Activated CD4-positive, alpha-beta T cell treated with anti-CD3 and anti-CD28 coated beads, Interleukin-2, Interleukin-4, amounts not matched to agents 100 ng/mL and 50 ng/mL, durations not matched to agents 16 hours and 8 hours (primary cell): ENCODE data around the gene ZNF521.

ENCODE experiments used
- DNase-seq: peaks from one replicate; pipeline ENCODE4 v3.0.0-alpha.2; 2020; ENCODE audit warnings: low spot score

ZNF521 gene

DNA sequence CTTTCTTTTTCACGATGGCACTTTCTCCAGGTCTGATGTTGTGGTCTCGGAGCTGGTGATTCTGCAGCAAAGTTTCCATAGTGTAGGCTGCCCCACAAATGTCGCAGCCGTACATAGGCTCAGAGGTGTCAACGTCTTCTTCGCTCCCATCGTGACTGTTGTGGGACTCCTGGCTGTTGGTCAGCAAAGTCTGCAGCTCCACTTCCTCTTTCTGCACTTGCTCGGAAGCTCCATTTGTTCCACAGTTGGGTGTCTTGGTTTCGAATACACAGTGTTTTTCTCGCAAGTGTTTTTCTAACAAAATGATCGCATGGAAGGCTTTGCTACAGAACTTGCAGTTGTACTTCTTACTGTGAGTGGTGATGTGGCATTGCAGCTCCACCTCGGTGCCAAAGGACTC lies 126.8 kb downstream of the ZNF521 start:
- DNase-seq: no peak

DNA sequence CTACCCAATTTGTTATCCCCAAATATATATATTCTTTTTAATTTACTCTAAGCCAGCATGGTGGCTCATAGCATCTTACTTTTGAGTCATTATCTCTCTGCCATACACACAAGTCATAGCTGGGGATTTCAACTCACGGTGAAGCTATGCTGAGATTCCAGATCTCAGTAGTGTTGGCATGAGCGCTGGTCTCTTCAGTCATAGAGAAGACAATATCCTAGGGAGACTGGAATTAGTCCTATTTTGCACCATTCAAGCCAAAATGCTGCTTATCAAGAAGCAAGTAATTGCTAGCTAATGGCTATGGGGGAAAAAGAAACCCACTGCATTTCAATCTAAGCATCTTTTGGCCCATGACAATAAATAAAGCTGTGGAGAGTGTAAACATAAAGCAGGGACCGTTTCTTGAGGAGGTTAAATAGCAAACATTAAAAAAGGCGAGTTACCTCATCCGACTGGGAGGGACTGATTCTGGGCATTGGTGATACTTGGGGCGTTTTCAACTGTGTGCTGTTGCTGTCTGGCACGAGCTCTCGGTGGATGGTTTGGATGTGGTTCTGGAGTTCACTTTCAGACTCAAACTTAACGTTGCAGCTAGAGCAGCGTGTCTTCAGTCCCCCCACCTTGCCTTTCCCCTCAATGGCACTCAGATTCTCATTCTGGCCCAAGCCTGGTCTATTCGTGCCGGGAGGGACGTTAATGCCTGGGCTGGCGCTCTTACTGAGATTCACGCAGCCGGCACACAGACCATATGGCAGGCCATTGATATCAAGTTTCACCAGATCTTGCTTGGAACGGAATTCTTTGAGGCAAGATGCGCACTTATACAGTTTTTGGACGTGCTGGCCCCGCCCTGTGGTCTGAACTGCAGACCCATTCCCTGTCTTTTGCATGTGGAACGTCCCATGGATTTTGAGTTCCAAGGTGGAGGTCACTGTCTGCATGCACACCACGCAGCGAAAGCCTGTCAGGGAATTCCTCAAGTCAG lies 127.8 kb downstream of the ZNF521 start:
- no peak for DNase-seq

DNA sequence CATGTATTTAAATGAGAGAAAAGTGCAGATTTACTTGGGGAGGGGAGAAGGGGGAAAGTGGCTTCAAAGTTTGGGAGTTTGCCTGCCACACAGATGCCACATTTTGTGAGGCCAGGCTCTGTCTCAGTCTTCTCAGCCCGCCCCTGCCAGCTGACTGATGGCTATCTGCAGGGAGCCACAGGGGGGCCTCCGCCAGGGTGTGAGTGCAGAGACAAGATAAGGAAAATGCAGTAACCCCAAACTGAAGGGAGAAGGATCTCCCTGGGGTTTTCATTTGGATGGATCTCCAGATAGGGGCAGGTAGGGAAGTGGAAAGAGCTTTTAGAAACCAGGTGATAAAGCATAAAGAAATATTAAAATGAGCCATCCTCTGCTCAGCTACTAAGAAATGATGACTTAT lies 128.8 kb downstream of the ZNF521 start:
- DNase-seq: no peak

DNA sequence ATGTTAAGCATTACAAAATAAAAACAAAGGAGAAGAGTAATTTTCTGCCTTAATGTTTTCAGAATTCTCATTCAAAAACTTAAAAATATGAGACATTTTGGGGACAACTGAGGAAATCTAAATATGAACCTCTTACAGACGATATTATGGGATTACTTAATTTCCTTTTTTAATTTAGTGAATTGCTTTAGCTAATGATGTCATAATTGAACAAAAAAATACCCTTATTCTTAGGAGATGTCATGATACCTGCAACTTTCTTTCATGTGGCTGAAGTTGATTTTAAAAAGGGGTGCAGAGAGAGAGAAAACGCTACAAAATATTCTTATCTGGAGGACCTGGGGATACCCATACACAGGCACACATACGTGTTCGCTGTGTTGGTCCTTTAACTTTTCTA lies 129.3 kb downstream of the ZNF521 start:
- DNase-seq: no peak

DNA sequence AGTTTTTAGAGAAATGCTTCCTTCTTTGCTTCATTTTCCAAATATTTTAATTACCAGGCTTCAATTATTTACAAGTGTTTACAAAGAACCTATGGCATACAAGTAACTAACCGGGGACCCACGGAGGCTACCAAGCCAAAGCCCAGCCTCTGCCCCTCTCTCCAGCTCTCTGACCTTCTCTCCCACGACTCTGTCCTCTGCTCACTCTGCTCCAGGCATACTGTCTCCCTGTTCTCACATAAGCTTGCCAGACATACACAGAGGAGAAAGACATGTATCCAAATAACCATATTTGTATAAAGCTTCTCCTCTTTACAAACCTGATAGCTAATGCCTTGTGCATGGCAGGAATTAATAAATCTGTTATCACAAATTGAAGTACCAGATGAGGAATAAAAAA lies 141.3 kb downstream of the ZNF521 start:
- DNase-seq: no peak

DNA sequence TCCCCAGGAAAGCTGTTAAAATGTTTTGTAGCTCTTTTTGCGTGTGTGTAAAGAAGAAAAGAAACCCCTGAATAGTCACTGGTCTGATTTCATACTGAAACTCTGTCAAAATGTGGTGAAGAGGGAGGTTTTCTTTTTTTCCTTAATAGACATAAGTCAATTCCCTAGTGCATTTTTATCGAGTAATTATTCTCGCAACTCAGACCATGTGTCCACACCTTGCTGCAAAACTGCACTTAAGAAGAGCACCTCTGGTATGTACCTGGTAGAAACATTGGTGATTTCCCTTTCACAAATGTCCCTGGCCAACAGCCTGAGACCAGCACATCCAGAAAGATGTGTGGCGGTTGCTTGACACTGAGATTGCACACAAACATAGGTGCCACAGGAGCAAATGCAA lies 159.9 kb downstream of the ZNF521 start:
- no peak for DNase-seq

DNA sequence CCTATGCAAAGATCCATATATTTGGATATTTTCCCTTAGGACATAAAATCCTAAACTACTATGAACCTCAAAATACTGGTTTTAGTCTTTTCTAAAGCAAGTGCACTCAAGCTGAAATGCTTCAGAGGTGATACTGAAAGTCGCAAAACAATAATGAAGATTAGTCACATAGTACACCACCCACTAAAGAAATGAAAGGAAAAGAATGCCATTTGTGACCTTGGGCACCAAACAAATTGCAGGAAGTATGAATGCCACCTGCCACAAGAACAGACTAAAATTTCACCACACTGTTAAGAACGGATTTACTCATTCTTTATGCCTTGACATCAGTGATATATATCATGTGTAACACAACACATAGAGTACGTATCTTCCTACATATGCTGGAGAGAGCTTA lies 161.5 kb downstream of the ZNF521 start:
- no peak for DNase-seq

DNA sequence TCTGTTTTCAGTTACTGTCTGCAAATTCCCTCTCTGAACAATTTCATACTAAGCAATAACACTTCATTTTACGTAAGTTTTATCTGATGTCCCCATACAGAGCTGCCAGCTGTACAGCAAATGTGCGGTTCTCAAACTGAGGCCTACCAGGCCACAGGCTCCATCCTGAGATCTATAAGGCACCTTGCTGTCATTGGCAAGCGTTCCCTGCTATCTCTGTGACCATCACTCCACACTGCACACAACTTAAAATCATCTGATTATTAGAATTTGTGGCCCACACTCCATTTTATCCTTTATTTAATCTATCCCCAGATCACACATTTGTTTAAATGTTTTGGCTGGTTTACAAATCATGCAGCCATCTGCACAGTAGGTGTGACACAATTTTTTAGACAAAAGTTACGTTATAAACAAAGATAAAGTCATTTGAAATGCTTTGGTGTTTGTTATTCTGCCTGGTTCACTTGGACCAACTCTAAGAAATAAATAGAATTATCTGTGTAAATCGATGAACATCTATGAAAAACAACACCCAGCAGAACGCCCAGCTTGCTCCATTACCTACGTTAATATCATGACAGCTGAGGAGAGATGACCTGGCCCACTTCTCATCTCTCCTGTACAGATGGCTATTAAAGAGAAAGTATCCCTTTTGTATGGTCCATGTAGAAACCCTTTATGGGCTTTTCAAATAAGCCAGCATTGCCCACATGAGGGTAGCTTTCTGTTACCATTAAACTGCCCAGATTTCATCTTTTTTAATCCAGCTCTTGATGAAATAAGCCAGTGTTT lies 162.4 kb downstream of the ZNF521 start:
- no peak for DNase-seq

DNA sequence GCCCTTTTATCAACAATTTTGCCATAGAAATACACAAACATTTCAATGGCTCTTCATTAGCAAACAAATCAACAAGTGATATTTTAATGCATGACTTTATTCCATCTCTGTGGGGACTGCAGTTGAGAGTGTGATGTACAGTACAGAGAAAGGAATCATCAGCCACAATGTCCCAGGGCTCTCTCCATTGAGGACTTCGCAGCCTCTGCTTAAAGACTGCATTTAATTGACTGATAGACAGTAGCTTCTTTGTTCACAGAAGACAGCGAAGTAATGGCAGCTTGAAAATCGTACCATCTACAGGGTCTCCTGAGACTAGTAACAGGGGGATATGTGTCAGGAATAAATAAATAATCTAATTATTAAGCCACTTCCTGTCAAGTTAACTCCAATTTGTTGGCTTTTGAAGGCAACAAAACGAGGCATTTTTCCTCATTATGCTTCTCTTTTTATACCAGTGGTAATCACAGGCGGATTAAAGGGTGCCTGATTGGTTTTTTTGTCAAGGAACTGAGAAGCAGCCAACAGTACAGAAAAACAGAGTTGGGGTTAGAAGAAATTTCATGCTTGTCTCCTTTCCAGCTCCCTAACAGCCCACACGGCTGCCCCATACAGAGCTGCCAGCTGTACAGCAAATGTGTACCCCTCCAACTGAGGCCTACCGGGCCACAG lies 164.3 kb downstream of the ZNF521 start:
- no peak for DNase-seq

DNA sequence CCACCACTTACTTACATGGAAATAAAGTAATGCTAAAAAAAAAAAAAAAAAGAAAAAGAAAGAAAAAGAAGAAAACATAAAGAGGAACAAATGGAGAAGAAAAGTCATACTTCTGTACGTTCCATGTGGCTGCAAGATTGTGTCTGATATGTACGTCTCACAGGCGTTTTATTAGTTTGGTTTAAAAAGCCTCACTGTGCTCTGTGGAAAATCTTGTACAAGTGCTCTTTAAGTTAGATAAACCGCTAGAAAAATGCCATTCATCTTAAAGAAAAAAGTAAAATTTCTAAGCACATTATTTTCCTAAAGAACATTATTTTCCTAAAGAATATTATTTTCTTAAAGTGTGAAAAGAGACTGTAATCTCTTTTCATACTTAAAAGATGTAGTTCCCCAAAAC lies 165.1 kb downstream of the ZNF521 start:
- no peak for DNase-seq

DNA sequence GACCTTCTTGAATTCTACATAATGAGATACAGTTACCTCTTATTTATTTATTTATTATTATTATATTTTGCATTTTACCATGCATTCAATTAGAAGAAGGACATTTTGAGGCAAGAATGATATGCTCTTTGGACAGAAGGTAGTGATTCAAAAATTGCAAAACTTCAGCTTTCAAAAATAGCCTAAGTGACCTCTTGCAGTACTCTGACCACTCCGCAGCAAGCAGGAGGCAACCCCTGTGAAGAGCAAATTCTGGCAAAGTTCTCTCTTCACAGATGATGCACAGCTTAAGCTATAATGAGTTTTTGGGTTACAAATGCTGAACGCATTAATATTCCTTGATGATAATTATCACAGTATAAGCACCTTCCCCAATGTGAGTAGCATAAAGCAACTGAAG lies 170.0 kb downstream of the ZNF521 start:
- DNase-seq: no peak

DNA sequence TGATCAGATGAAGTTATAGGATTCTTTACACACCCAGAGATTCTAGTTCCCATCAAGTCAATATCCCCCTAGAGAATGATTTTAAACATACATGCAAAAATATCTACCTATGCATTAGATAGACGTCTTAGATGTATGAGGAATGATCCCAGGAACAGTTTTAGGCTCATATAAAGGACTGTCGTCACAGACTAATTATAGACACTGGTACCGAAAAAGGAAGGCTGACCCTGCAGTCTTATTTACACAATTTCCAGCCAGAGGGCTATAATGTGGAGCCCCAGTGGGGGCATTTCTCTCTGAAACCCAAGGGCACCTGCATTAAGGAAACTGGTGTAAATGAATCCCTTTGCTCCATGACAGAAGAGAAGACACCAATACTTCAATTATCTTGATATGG lies 170.4 kb downstream of the ZNF521 start:
- no peak for DNase-seq

DNA sequence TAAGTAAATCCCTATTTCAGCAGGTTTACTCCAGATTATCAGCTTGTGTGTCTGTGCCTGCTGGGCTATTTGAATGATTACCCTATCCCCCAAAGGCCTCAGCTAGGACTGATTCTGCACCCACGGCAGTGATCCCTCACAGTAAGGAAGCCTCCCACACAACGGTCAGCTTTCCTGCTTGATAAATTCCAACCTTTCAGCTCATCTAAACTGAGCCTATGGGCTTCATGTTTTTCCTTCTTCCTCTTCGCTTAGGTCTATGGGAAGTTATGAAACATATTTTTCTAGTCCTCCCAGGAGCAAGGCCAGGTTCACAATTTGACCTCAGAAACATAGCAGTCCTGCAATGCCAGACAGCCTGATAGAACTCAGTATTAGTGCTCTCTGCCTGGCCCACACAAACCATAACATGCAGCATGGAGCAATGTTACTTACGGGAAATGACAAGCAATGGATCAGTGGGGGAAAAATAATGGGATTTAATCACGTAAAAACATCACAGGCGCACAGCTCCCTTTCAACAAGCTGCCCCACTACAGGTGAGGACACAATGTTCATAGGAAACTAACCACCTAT lies 170.9 kb downstream of the ZNF521 start:
- no peak for DNase-seq

DNA sequence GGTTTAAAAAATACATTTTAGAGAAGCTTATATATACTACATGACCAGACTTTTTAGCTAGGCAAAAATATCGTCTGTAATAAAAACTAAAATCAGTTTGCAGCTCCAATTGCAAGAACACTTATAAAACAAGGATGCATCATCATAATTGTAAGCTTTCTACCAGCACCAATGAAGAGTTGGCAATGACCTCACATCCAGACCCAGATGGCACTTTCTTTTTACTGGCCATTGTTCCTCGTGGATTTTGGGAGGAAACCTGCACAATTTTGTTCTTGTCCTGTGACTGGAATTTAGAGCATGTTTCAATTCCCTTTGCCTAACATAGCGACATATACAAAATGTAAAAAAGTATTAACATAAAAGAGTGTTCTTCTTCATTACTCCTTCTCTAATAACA lies 174.3 kb downstream of the ZNF521 start:
- no peak for DNase-seq

DNA sequence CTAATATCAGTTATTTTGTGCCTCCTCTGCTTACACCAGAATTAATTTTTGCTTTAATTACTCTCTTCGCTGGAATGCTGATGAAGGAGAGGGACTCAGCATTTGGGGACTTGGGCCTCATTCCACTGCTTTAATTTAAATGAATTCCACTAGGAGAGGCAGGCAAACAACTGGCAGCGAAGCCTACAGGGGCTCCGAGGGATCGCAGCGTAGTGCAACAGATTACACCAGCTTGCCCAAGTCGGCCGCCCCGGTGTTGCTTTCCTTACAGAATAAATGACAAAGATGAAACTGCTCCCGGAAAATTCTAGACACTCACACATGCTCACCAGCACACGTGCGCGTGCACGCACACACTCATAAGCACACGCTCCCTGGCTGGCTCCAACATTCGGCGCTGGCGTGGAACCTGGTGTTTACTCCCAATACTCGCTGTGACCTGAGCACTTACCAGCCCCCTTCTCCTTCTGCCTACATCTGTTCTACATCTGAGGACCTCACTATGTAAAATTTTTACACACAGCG lies 175.4 kb downstream of the ZNF521 start:
- no peak for DNase-seq

DNA sequence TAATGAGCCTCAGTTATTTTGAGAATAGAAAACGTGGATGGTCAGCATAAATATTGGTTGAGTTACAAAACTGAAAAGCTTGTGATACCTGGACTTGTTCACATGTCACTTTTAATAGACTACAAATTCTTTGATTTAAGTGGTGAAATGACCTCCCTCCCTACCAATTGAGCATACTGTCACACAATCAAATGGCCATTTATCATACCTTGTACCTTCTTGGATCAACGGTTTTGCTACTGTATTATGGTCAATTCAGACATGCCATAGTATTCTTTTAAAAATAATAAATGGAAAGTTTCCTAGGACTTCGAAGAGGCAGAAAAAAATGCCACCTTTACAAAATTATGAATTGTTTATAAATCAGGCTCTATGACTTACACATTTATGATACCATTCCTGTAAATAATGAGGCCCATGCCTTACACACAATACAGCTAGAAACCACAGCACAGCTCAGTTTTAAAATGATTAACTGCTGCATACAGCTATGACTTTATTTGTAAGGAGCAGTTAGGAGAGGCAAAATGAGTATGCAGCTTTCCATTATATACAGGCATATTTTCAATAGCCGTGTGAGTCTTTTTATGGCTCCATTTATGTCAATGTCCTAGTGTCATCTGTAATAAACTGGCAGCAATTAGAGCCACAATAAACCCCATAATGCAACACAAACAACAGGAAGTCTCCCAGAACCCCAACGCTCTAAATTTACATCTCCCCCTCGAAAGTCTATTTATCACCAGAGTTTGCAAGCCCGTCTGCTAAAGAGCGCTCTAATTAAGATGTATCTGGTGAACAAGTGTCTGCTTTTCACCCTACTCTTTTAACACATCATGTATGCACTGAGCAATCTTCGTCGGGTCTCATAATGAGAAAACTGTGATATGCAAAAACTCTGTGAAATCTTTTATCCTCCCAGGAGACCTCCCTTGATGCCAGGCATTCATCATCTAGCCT lies 176.1 kb downstream of the ZNF521 start:
- no peak for DNase-seq

DNA sequence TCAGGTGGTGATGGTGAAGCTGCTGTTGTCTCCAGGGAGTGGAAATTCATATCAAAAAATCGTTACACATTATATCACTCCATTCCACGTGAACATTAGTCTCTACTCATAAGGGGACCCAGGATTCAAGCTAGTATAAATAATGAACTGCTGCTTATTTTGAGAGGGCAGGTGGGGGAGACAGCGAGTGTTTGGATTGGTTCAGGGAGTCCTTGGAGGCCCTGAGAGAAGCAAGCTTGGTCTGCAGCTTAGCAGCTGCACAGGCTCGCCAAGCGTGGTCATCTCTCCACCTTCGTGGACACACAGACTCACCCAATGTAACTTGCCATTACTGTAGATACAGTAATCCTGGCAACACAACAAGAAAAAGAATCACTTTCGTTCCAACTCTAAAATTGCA lies 177.6 kb downstream of the ZNF521 start:
- no peak for DNase-seq

DNA sequence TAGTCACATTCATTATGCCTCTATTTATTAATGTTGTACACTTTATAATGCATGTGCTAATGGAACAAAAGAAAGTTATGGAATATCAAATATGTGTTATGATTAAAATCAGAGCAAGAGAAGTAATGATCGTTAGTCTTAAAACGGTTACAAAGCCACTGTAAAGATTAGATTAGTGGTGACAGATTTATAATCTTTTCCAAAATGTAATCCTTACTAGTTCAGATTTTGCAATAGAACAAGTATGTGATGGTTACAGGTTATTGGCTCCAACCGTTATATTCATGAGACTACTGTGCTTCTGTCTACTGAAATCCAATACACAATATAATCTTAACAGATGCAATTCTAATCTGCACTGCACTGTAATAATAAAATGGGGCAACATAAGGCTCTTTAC lies 180.6 kb downstream of the ZNF521 start:
- no peak for DNase-seq

DNA sequence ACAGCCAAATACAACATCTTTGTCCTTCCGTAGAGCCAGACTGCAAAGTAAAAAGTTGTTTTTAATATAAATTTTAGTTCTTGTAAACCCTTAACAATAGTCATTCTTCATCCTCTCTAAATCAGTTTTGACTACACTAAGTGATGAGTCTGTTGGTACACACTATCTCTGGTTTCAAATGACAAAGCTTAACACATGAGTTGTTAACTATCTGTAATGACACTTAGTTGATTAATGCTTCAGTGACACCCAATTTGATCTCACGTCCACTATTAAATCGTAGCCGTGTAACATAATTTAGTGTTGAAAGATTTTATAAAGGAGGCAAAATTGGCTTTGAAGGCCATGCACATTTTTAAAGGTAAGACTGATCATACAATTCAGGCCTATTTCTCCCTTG lies 181.6 kb downstream of the ZNF521 start:
- DNase-seq: no peak

DNA sequence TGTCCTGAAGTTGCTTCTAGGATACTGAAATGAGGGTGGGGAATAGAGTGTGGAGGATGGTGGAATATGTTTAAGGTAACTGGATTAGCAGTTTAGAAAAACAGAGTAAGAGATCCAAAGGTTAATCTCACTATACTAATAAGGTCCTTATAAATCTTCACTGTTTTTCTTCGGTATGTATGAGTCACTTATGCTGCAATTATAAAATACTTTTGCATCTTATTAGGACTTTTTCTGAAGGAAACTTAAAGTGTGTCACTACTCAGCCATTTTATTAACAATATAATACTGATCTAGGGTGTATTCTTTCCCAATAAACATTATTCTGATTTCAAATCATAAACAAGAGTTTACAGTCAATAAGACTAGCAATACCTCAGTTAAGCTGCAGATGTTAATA lies 182.3 kb downstream of the ZNF521 start:
- no peak for DNase-seq
